OCI-LY3 (cell line): Measurements from ENCODE around the gene CST8.
"Not testable (repeated sequence)": the region's sequence is repeated elsewhere in the genome, so short reads cannot be mapped to it uniquely, and the experiment has no call there.

ENCODE experiments used
- H2AFZ ChIP-seq: fragments of 200-600, 300-600 bp; shearing (Covaris generic); 2 replicates; pipeline ENCODE4 v1.6.0; 2014; ENCODE audit warnings: antibody characterized with exemption, low read depth, low read length
- H3K27ac ChIP-seq: fragments of 200-600, 300-600 bp; sonication (generic); 2 replicates; pipeline ENCODE4 v1.5.1; 2014; ENCODE audit warnings: mild to moderate bottlenecking, low read length, moderate library complexity, mixed read lengths
- H3K27me3 ChIP-seq: fragments of 200-600, 300-600 bp; sonication (generic); 2 replicates; pipeline ENCODE4 v1.6.1; 2014; ENCODE audit warnings: low read depth, low read length, mixed read lengths
- H3K36me3 ChIP-seq: fragments of 200-600, 300-600 bp; sonication (generic); replicated peaks from 2 replicates; pipeline ENCODE3; 2014; ENCODE audit warnings: low read depth, low read length, mixed read lengths
- H3K4me1 ChIP-seq: fragments of 300-600, 200-600 bp; sonication (generic); 2 replicates; pipeline ENCODE4 v1.6.1; 2014; ENCODE audit warnings: low read length, mixed read lengths
- H3K4me2 ChIP-seq: fragments of 200-600, 300-600 bp; sonication (generic); 2 replicates; pipeline ENCODE4 v1.6.1; 2014; ENCODE audit warnings: low read length, mixed read lengths
- H3K4me3 ChIP-seq: fragments of 300-600, 200-600 bp; sonication (generic); 2 replicates; pipeline ENCODE4 v1.5.1; 2014; ENCODE audit warnings: antibody characterized with exemption, mild to moderate bottlenecking, low read length, moderate library complexity
- H3K79me2 ChIP-seq: fragments of 300-600, 200-600 bp; shearing (Covaris generic); 2 replicates; pipeline ENCODE4 v1.6.1; 2014; ENCODE audit warnings: mild to moderate bottlenecking, low read length, mixed read lengths
- H3K9ac ChIP-seq: fragments of 300-600, 200-600 bp; shearing (Covaris generic); 2 replicates; pipeline ENCODE4 v1.6.0; 2014; ENCODE audit warnings: mild to moderate bottlenecking, low read length, moderate library complexity
- H3K9me3 ChIP-seq: fragments of 200-600, 300-600 bp; shearing (Covaris generic); 2 replicates; pipeline ENCODE4 v1.6.1; 2014; ENCODE audit warnings: low read length, mixed read lengths; ENCODE audit not compliant: insufficient read depth
- H4K20me1 ChIP-seq: fragments of 200-600, 300-600 bp; sonication (generic); 2 replicates; pipeline ENCODE4 v1.6.1; 2016; ENCODE audit warnings: low read length, mixed read lengths; ENCODE audit not compliant: insufficient read depth
- CTCF ChIP-seq: fragments of 200-600, 300-600 bp; sonication (generic); IDR thresholded peaks from 2 replicates; pipeline ENCODE4 v1.5.1; 2014; ENCODE audit warnings: antibody characterized with exemption, low read length, low read depth
- EZH2phosphoT487 ChIP-seq: fragments of 200-600 bp; shearing (Covaris generic); IDR thresholded peaks from 2 replicates; pipeline ENCODE4 v1.6.1; 2018; ENCODE audit warnings: antibody characterized with exemption, mixed run types, low read depth

The CST8 gene

DNA sequence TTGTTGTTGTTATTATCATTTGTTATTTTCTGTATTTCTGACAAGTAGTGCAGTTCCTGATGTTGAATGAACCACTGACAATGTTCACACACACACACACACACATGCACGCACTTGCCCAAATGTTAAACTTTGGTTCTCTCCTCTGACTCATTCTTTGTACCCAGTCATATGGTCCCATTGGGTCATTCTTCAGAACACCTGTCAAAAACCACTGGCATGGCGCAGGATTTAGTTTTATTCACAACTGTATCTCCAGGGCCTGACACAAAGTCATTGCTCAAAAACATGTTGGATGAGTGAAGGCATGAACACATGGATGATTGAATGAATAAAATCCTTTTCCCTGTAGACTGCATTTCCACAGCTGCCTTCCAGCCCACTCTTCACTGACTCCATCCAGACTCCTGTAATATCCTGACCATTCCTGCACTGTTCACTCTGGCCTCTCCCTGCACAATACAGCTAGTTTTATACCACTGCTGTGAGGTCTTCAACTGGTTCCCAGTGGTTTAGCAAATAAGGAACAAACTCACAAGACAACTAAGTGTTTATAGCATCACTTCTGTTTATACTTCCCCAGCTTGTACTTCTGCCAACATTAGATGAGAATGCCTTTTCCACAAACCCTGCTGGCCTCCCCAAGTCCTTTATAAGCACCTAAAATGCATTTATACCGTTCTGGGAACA lies 31.3 kb upstream of the CST8 start:
- H3K4me2 ChIP-seq, result no peak overlapping the region
- no peak for TF ChIP-seq EZH2phosphoT487
- TF ChIP-seq CTCF, result no peak
- H4K20me1 ChIP-seq, result no peaks in the 10 kb centered on the region
- H3K9me3 ChIP-seq, result no peaks in the 10 kb centered on the region
- H3K79me2 ChIP-seq, result no peaks in the 10 kb centered on the region
- no peak overlapping the region for H3K27ac ChIP-seq
- H3K9ac ChIP-seq, result no peak overlapping the region
- no peak overlapping the region for H3K4me3 ChIP-seq
- H2AFZ ChIP-seq, result no peak overlapping the region
- no peaks in the 10 kb centered on the region for H3K36me3 ChIP-seq
- peaks cover 9% of the 10 kb centered on the region; the same call in 1 of the 2 replicates for H3K27me3 ChIP-seq
- no peaks in the 10 kb centered on the region for H3K4me1 ChIP-seq

GRCh38 chr20:23461180-23461579 lies 29.7 kb upstream of the CST8 start:
- TF ChIP-seq CTCF, result no peak
- TF ChIP-seq EZH2phosphoT487, result no peak
- Histone ChIP-seq H3K9me3 (no peaks in the 10 kb centered on the region), H3K4me3 (no peak overlapping the region)

DNA sequence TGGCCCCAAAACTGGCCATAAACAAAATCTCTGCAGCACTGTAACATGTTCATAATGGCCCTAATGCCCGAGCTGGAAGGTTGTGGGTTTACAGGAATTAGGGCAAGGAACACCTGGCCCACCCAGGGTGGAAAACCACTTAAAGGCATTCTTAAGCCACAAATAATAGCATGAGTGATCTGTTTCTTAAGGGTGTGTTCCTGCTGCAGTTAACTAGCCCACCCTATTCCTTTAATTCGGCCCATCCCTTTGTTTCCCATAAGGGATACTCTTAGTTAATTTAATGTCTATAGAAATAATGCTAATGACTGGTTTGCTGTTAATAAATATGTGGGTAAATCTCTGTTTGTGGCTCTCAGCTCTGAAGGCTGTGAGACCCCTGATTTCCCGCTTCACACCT lies 24.0 kb upstream of the CST8 start:
- not testable (repeated sequence) for H3K4me1 ChIP-seq, H3K9me3 ChIP-seq, H4K20me1 ChIP-seq, H3K36me3 ChIP-seq, H3K27me3 ChIP-seq, H3K4me2 ChIP-seq, H3K27ac ChIP-seq, H3K79me2 ChIP-seq, H3K9ac ChIP-seq, H2AFZ ChIP-seq, H3K4me3 ChIP-seq

More at GRCh38 chr20:23461180-23461579, 29.7 kb upstream of the CST8 start:
- H2AFZ ChIP-seq, result no peak overlapping the region
- no peaks in the 10 kb centered on the region for H3K36me3 ChIP-seq
- H3K79me2 ChIP-seq, result no peaks in the 10 kb centered on the region
- H3K4me1 ChIP-seq, result no peaks in the 10 kb centered on the region
- H3K27ac ChIP-seq, result no peak overlapping the region
- H3K9ac ChIP-seq, result no peak overlapping the region
- no peaks in the 10 kb centered on the region for H4K20me1 ChIP-seq
- no peak overlapping the region for H3K4me2 ChIP-seq
- H3K27me3 ChIP-seq, result peaks cover 9% of the 10 kb centered on the region; the same call in 1 of the 2 replicates

GRCh38 chr20:23472306-23472705 lies 18.6 kb upstream of the CST8 start:
- H3K4me3 ChIP-seq, result not testable (repeated sequence)

DNA sequence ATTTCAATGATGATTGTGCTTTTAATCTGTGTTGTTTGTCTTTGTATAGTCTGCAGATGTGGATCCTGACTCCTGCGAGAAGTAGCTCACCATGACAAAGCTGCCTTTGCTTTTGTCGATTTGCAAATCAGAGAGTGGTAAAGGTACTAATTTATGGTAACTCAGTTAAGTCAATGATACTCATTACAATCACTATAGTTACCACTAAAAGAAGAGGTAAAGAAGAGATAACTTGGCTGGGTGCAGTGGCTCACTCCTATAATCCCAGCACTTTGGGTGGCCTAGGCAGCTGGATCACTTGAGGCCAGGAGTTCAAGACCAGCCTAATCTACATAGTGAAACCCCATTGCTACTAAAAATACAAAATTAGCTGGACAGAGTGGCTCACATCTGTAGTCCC lies 17.6 kb upstream of the CST8 start:
- not testable (repeated sequence) for H3K4me3 ChIP-seq, H3K9ac ChIP-seq, H3K4me2 ChIP-seq, H3K9me3 ChIP-seq, H3K79me2 ChIP-seq, H4K20me1 ChIP-seq, H2AFZ ChIP-seq, H3K27me3 ChIP-seq, H3K4me1 ChIP-seq, H3K27ac ChIP-seq, H3K36me3 ChIP-seq

More at GRCh38 chr20:23472306-23472705, 18.6 kb upstream of the CST8 start:
- H3K27ac ChIP-seq, H3K4me1 ChIP-seq, H3K9ac ChIP-seq, H3K4me2 ChIP-seq, H3K79me2 ChIP-seq, H2AFZ ChIP-seq, H4K20me1 ChIP-seq, H3K9me3 ChIP-seq, H3K27me3 ChIP-seq, H3K36me3 ChIP-seq: not testable (repeated sequence)
